Measurements from ENCODE around the gene ATOH8. TPM values are rescaled to one million over a fixed set of nuclear protein-coding genes. Genes with fewer than 3 reads are reported as not detected.

The ATOH8 gene
- total RNA-seq, 1 donor from 2014 or later = 8.4 TPM

GRCh38 chr2:85759257-85759613 is 5.4 kb downstream of the ATOH8 start:
- Histone ChIP-seq H3K9ac (ENCODE audit: low read depth in 1 of 3, low read length in 3 of 3) (peak overlapping the region in 1 of 3 donors; percentile 77), H3K4me1 (ENCODE audit: control insufficient read depth in 3 of 3, insufficient read depth in 3 of 3, low read length in 3 of 3) (peaks cover 80 to 82% (median 80%) of the 10 kb centered on the region in 3 donors), H3K27me3 (ENCODE audit: control insufficient read depth in 3 of 3, insufficient read depth in 3 of 3, low read length in 3 of 3) (no peaks in the 10 kb centered on the region), H3K27ac (ENCODE audit: low read depth, low read length) (no peak overlapping the region), H3K36me3 (ENCODE audit: control insufficient read depth in 3 of 3, insufficient read depth in 3 of 3, low read length in 3 of 3) (peaks cover under 1 to 17% (median 14%) of the 10 kb centered on the region in 3 donors), H3K9me3 (ENCODE audit: control insufficient read depth in 3 of 3, low read length in 3 of 3) (no peaks in the 10 kb centered on the region), H3K4me3 (ENCODE audit: low read length in 3 of 3) (no peak overlapping the region)

GRCh38 chr2:85760371-85760770 is 6.6 kb downstream of the ATOH8 start:
- Histone ChIP-seq H3K4me1 (ENCODE audit: control insufficient read depth in 3 of 3, insufficient read depth in 3 of 3, low read length in 3 of 3) (peaks cover 76 to 86% (median 82%) of the 10 kb centered on the region in 3 donors), H3K9me3 (ENCODE audit: control insufficient read depth in 3 of 3, low read length in 3 of 3) (no peaks in the 10 kb centered on the region), H3K27me3 (ENCODE audit: control insufficient read depth in 3 of 3, insufficient read depth in 3 of 3, low read length in 3 of 3) (no peaks in the 10 kb centered on the region), H3K27ac (ENCODE audit: low read depth, low read length) (no peak overlapping the region), H3K9ac (ENCODE audit: low read depth in 1 of 3, low read length in 3 of 3) (peak overlapping the region in 1 of 3 donors; percentile 5), H3K36me3 (ENCODE audit: control insufficient read depth in 3 of 3, insufficient read depth in 3 of 3, low read length in 3 of 3) (peaks cover 9 to 29% (median 25%) of the 10 kb centered on the region in 3 donors), H3K4me3 (ENCODE audit: low read length in 3 of 3) (no peak overlapping the region)

GRCh38 chr2:85760872-85761271 is 7.1 kb downstream of the ATOH8 start:
- H3K4me1 ChIP-seq (ENCODE audit: control insufficient read depth in 3 of 3, insufficient read depth in 3 of 3, low read length in 3 of 3) = peaks cover 76 to 89% (median 77%) of the 10 kb centered on the region in 3 donors
- no peak overlapping the region for H3K27ac ChIP-seq (ENCODE audit: low read depth, low read length)
- no peaks in the 10 kb centered on the region for H3K27me3 ChIP-seq (ENCODE audit: control insufficient read depth in 3 of 3, insufficient read depth in 3 of 3, low read length in 3 of 3)
- H3K36me3 ChIP-seq (ENCODE audit: control insufficient read depth in 3 of 3, insufficient read depth in 3 of 3, low read length in 3 of 3) = peaks cover 9 to 33% (median 28%) of the 10 kb centered on the region in 3 donors
- H3K9ac ChIP-seq (ENCODE audit: low read depth in 1 of 3, low read length in 3 of 3) = no peak overlapping the region
- H3K9me3 ChIP-seq (ENCODE audit: control insufficient read depth in 3 of 3, low read length in 3 of 3) = no peaks in the 10 kb centered on the region
- no peak overlapping the region for H3K4me3 ChIP-seq (ENCODE audit: low read length in 3 of 3)

GRCh38 chr2:85761512-85761944 is 7.7 kb downstream of the ATOH8 start:
- H3K4me3 ChIP-seq (ENCODE audit: low read length in 3 of 3) = no peak overlapping the region
- no peak overlapping the region for H3K27ac ChIP-seq (ENCODE audit: low read depth, low read length)
- no peaks in the 10 kb centered on the region for H3K9me3 ChIP-seq (ENCODE audit: control insufficient read depth in 3 of 3, low read length in 3 of 3)
- peaks cover 9 to 35% (median 32%) of the 10 kb centered on the region in 3 donors for H3K36me3 ChIP-seq (ENCODE audit: control insufficient read depth in 3 of 3, insufficient read depth in 3 of 3, low read length in 3 of 3)
- peaks cover 74 to 90% (median 75%) of the 10 kb centered on the region in 3 donors for H3K4me1 ChIP-seq (ENCODE audit: control insufficient read depth in 3 of 3, insufficient read depth in 3 of 3, low read length in 3 of 3)
- H3K27me3 ChIP-seq (ENCODE audit: control insufficient read depth in 3 of 3, insufficient read depth in 3 of 3, low read length in 3 of 3) = no peaks in the 10 kb centered on the region
- H3K9ac ChIP-seq (ENCODE audit: low read depth in 1 of 3, low read length in 3 of 3) = peak overlapping the region in 1 of 3 donors; percentile 54

- Histone ChIP-seq H3K27ac (ENCODE audit: low read depth, low read length) (no peak overlapping the region), H3K4me3 (ENCODE audit: low read length in 3 of 3) (no peak overlapping the region), H3K36me3 (ENCODE audit: control insufficient read depth in 3 of 3, insufficient read depth in 3 of 3, low read length in 3 of 3) (peaks cover 9 to 35% (median 32%) of the 10 kb centered on the region in 3 donors), H3K9ac (ENCODE audit: low read depth in 1 of 3, low read length in 3 of 3) (peak overlapping the region in 1 of 3 donors; percentile 54), H3K9me3 (ENCODE audit: control insufficient read depth in 3 of 3, low read length in 3 of 3) (no peaks in the 10 kb centered on the region), H3K27me3 (ENCODE audit: control insufficient read depth in 3 of 3, insufficient read depth in 3 of 3, low read length in 3 of 3) (no peaks in the 10 kb centered on the region), H3K4me1 (ENCODE audit: control insufficient read depth in 3 of 3, insufficient read depth in 3 of 3, low read length in 3 of 3) (peaks cover 69 to 90% (median 73%) of the 10 kb centered on the region in 3 donors)
These were observed 8.2 kb downstream of the ATOH8 start for GRCh38 chr2:85761946-85762345.

DNA sequence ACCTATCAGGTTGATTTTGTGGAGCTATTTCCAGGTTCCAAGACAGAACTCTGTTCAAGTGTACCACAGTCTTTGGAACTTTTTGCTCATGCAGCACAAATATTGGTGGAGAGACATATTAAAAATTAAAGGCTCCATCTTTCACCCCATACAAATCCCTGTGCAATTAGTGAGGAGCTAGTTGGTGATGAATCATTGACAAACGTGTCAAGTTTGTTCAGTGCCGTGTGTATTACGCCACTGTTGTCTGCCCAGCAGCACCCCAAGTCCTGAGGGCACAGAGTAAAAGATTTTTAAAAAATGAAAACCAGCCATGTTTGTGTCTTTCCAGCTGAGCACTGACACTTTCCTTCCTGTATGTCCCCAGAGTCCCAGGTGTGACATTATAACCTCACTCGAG is 9.3 kb downstream of the ATOH8 start:
- H3K4me3 ChIP-seq (ENCODE audit: low read length in 3 of 3) = no peak overlapping the region

GRCh38 chr2:85763831-85764230 is 10.0 kb downstream of the ATOH8 start:
- Histone ChIP-seq H3K9me3 (ENCODE audit: control insufficient read depth in 3 of 3, low read length in 3 of 3) (no peaks in the 10 kb centered on the region), H3K4me3 (ENCODE audit: low read length in 3 of 3) (no peak overlapping the region), H3K27me3 (ENCODE audit: control insufficient read depth in 3 of 3, insufficient read depth in 3 of 3, low read length in 3 of 3) (no peaks in the 10 kb centered on the region), H3K4me1 (ENCODE audit: control insufficient read depth in 3 of 3, insufficient read depth in 3 of 3, low read length in 3 of 3) (peaks cover 70 to 89% (median 72%) of the 10 kb centered on the region in 3 donors), H3K36me3 (ENCODE audit: control insufficient read depth in 3 of 3, insufficient read depth in 3 of 3, low read length in 3 of 3) (peaks cover 9 to 40% (median 37%) of the 10 kb centered on the region in 3 donors), H3K27ac (ENCODE audit: low read depth, low read length) (no peak overlapping the region), H3K9ac (ENCODE audit: low read depth in 1 of 3, low read length in 3 of 3) (peak overlapping the region in 1 of 3 donors; percentile 33)

More for the DNA sequence above, 9.3 kb downstream of the ATOH8 start:
- Histone ChIP-seq H3K9ac (ENCODE audit: low read depth in 1 of 3, low read length in 3 of 3) (no peak overlapping the region), H3K27ac (ENCODE audit: low read depth, low read length) (no peak overlapping the region), H3K36me3 (ENCODE audit: control insufficient read depth in 3 of 3, insufficient read depth in 3 of 3, low read length in 3 of 3) (peaks cover 9 to 42% (median 35%) of the 10 kb centered on the region in 3 donors), H3K9me3 (ENCODE audit: control insufficient read depth in 3 of 3, low read length in 3 of 3) (no peaks in the 10 kb centered on the region), H3K4me1 (ENCODE audit: control insufficient read depth in 3 of 3, insufficient read depth in 3 of 3, low read length in 3 of 3) (peaks cover 70 to 89% (median 72%) of the 10 kb centered on the region in 3 donors), H3K27me3 (ENCODE audit: control insufficient read depth in 3 of 3, insufficient read depth in 3 of 3, low read length in 3 of 3) (no peaks in the 10 kb centered on the region)

DNA sequence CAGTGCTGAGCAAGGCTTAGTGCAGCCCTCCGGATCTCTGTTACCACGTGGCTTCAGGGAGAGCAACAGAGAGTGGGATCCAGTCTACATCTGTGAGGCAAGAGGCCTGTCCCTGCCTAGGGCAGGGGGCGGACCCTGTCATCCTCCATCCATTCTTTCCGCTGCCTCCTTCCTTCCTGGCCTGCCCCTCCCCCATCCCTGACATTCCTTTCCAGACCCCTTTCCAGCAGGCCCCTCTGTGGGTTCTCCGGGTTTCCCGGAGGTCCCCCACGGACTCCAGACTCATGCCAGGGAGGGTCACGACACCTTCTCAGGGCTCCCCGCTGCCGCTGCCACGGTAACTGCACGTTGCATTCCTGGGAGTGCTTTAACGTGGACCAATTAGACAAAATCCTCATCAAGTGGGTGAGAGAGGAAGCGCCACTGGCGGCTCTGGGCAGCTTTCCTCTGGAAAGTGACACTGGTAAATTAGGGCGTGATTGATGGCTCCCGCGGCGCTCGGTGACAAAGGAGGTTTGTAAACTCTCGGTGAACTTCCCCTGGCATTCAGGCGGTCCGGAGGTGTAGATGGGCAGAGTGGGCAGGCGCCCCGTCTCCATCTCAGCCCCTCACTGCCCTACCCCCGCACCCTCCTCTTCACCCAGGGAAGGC is 11.4 kb downstream of the ATOH8 start:
- Histone ChIP-seq H3K4me1 (ENCODE audit: control insufficient read depth in 3 of 3, insufficient read depth in 3 of 3, low read length in 3 of 3) (peaks cover 70 to 90% (median 75%) of the 10 kb centered on the region in 3 donors), H3K27ac (ENCODE audit: low read depth, low read length) (no peak overlapping the region), H3K9me3 (ENCODE audit: control insufficient read depth in 3 of 3, low read length in 3 of 3) (no peaks in the 10 kb centered on the region), H3K36me3 (ENCODE audit: control insufficient read depth in 3 of 3, insufficient read depth in 3 of 3, low read length in 3 of 3) (peaks cover 9 to 34% (median 33%) of the 10 kb centered on the region in 3 donors), H3K4me3 (ENCODE audit: low read length in 3 of 3) (no peak overlapping the region), H3K9ac (ENCODE audit: low read depth in 1 of 3, low read length in 3 of 3) (no peak overlapping the region), H3K27me3 (ENCODE audit: control insufficient read depth in 3 of 3, insufficient read depth in 3 of 3, low read length in 3 of 3) (no peaks in the 10 kb centered on the region)

DNA sequence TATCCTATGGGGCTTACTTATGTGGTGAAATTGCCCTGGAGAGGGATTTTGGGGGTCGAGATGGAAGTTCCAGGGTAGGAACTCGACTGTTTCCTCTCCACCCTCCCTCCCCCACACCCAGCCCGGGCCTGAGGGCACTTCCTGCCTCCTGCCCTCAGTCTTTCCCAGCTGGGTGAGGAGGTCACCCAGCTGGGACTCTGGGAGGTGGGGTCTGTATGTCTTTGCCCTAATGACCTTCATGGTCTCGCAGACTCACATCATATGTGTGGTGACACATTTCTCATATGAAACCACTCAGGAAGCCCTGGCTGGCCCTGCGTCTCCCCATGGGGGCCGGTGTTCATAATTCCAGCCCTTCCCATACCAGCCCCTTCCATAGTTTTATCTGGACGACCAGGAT is 12.4 kb downstream of the ATOH8 start:
- peaks cover 70 to 90% (median 75%) of the 10 kb centered on the region in 3 donors for H3K4me1 ChIP-seq (ENCODE audit: control insufficient read depth in 3 of 3, insufficient read depth in 3 of 3, low read length in 3 of 3)
- H3K27me3 ChIP-seq (ENCODE audit: control insufficient read depth in 3 of 3, insufficient read depth in 3 of 3, low read length in 3 of 3) = no peaks in the 10 kb centered on the region
- H3K9me3 ChIP-seq (ENCODE audit: control insufficient read depth in 3 of 3, low read length in 3 of 3) = no peaks in the 10 kb centered on the region
- H3K36me3 ChIP-seq (ENCODE audit: control insufficient read depth in 3 of 3, insufficient read depth in 3 of 3, low read length in 3 of 3) = peaks cover 9 to 38% (median 34%) of the 10 kb centered on the region in 3 donors
- no peak overlapping the region for H3K4me3 ChIP-seq (ENCODE audit: low read length in 3 of 3)
- peak overlapping the region in 1 of 3 donors; percentile 33 for H3K9ac ChIP-seq (ENCODE audit: low read depth in 1 of 3, low read length in 3 of 3)
- no peak overlapping the region for H3K27ac ChIP-seq (ENCODE audit: low read depth, low read length)

Measured in skeletal muscle tissue (tissue), 4 donors.